GM12878 (cell line): ENCODE results near the gene UCHL5. TPM values are rescaled to one million over a fixed set of nuclear protein-coding genes. Genes with fewer than 3 reads are reported as not detected.

Experiments used
- ATAC-seq: fragments of 200-7000 bp; cut with Tn5 transposase; 3 replicates; pipeline ENCODE4 v1.9.1; 2020; ENCODE audit warnings: mild to moderate bottlenecking, moderate library complexity
- BruUV-seq: library from RNA; stranded (reverse); fragments of 400-500 nt; replicated peaks from 2 replicates; lab custom pipeline; 2021; lab: Mats Ljungman, UMichigan
- CTCF ChIA-PET: fragments of 300-600 bp; sonication (Branson Sonifier 250); formaldehyde crosslinking; extraction: SDS; loops from one replicate; lab custom pipeline; 2021; ENCODE audit warnings: inconsistent platforms; lab: Yijun Ruan, JAX
- POLR2A ChIA-PET: fragments of 350-600 bp; formaldehyde crosslinking; extraction: SDS; loops from one replicate; lab custom pipeline; 2021; ENCODE audit warnings: inconsistent platforms; lab: Charles Lee
- RAD21 ChIA-PET: fragments of 300-600 bp; sonication (Branson Sonifier 250); formaldehyde crosslinking; loops from one replicate; lab custom pipeline; 2023; ENCODE audit warnings: antibody characterized with exemption; ENCODE audit not compliant: unreplicated experiment; lab: Charles Lee
- SMC1A ChIA-PET: fragments of 300-600 bp; sonication (Branson Sonifier 250); formaldehyde crosslinking; loops from one replicate; lab custom pipeline; 2023; ENCODE audit not compliant: unreplicated experiment, uncharacterized antibody; lab: Charles Lee
- DNase-seq: peaks from one replicate; pipeline ENCODE4 v3.0.0-alpha.2; 2011; ENCODE audit warnings: low read depth, low spot score
- FAIRE-seq: peaks from 3 replicates; lab custom pipeline; 2011; peaks lifted over from hg19 to GRCh38; lab: Jason Lieb, UNC
- H2AFZ ChIP-seq: 2 replicates; pipeline ENCODE4 v1.6.0; 2011; ENCODE audit warnings: low read depth, low read length, control low read depth; ENCODE audit not compliant: control insufficient read depth
- H3K27ac ChIP-seq: 2 replicates; pipeline ENCODE4 v1.5.1; 2011; ENCODE audit warnings: control low read depth; ENCODE audit not compliant: control insufficient read depth, insufficient read depth
- H3K27me3 ChIP-seq, 2 experiments: replicated peaks in 1 of 2; 2 replicates each; pipeline versions ENCODE4 v1.6.0 to v1.6.1; 2011; ENCODE audit warnings: low read length in 1 of 2; ENCODE audit not compliant: control insufficient read depth in 2 of 2, insufficient read depth in 2 of 2
- H3K36me3 ChIP-seq, 2 experiments: 2 replicates each; pipeline ENCODE4 v1.5.1; 2011; ENCODE audit warnings: low read length in 1 of 2; ENCODE audit not compliant: control insufficient read depth in 2 of 2, insufficient read depth in 2 of 2
- H3K4me1 ChIP-seq: 2 replicates; pipeline ENCODE4 v1.6.1; 2011; ENCODE audit warnings: mild to moderate bottlenecking, low read length, moderate library complexity, mixed read lengths; ENCODE audit not compliant: control insufficient read depth, insufficient read depth
- H3K4me2 ChIP-seq: 2 replicates; pipeline ENCODE4 v1.6.0; 2011; ENCODE audit warnings: control low read depth; ENCODE audit not compliant: control insufficient read depth, insufficient read depth
- H3K4me3 ChIP-seq: fragments of 200-600 bp; sonication (generic); 2 replicates; pipeline ENCODE4 v1.5.1; 2016
- H3K79me2 ChIP-seq: 2 replicates; pipeline ENCODE4 v1.6.0; 2011; ENCODE audit warnings: low read length; ENCODE audit not compliant: control insufficient read depth, insufficient read depth
- H3K9ac ChIP-seq: 2 replicates; pipeline ENCODE4 v1.8.0; 2011; ENCODE audit warnings: low read length, control low read depth, mixed read lengths; ENCODE audit not compliant: control insufficient read depth, insufficient read depth
- H3K9me3 ChIP-seq: replicated peaks from 3 replicates; pipeline ENCODE4 v1.5.1; 2011; ENCODE audit warnings: mild to moderate bottlenecking, low read length; ENCODE audit not compliant: control insufficient read depth, insufficient read depth
- H4K20me1 ChIP-seq: 2 replicates; pipeline ENCODE4 v1.6.0; 2011; ENCODE audit not compliant: control insufficient read depth, insufficient read depth
- BACH1 ChIP-seq: fragments of 450-650 bp; IDR thresholded peaks from 2 replicates; pipeline ENCODE4 v1.6.1; 2017; ENCODE audit warnings: mild to moderate bottlenecking, borderline replicate concordance
- CHD1 ChIP-seq: IDR thresholded peaks from 2 replicates; pipeline ENCODE4 v1.6.1; 2012; ENCODE audit warnings: low read depth, low read length, improper control_type of control experiment
- IKZF2 ChIP-seq, 2 experiments: fragments of 450-650 bp; IDR thresholded peaks; 2 replicates each; pipeline ENCODE4 v1.6.1; 2017; ENCODE audit warnings: mild to moderate bottlenecking in 2 of 2, moderate library complexity in 2 of 2
- KDM1A ChIP-seq: fragments of 200-600 bp; sonication (generic); IDR thresholded peaks from 2 replicates; pipeline ENCODE4 v1.6.1; 2016; ENCODE audit warnings: borderline replicate concordance
- LARP7 ChIP-seq: fragments of 450-650 bp; IDR thresholded peaks from 2 replicates; pipeline ENCODE4 v1.6.1; 2017; ENCODE audit warnings: mild to moderate bottlenecking
- NR2C1 ChIP-seq: fragments of 450-650 bp; IDR thresholded peaks from 2 replicates; pipeline ENCODE4 v1.6.1; 2017; ENCODE audit warnings: antibody characterized with exemption, mild to moderate bottlenecking, moderate library complexity
- POLR2AphosphoS2 ChIP-seq: IDR thresholded peaks from 2 replicates; pipeline ENCODE4 v1.6.1; 2011; ENCODE audit warnings: low read depth, mild to moderate bottlenecking, low read length, improper control_type of control experiment, moderate library complexity
- RAD51 ChIP-seq: fragments of 450-650 bp; IDR thresholded peaks from 2 replicates; pipeline ENCODE4 v1.6.1; 2016; ENCODE audit warnings: moderate library complexity, mild to moderate bottlenecking, inconsistent platforms
- RCOR1 ChIP-seq: conservative IDR thresholded peaks from 2 replicates; pipeline ENCODE4 v1.6.1; 2012; ENCODE audit warnings: low read depth, low read length, improper control_type of control experiment
- SIX5 ChIP-seq: IDR thresholded peaks from 2 replicates; pipeline ENCODE4 v1.6.1; 2011; ENCODE audit warnings: mild to moderate bottlenecking, low read depth, low read length, moderate library complexity; ENCODE audit not compliant: severe bottlenecking
- TARDBP ChIP-seq: IDR thresholded peaks from 2 replicates; pipeline ENCODE4 v1.6.1; 2016; ENCODE audit warnings: borderline replicate concordance
- WGBS: methylation state at CpG from one replicate; pipeline ENCODE4 v1.1.6; 2016; ENCODE audit warnings: low lambda C conversion rate; ENCODE audit not compliant: insufficient replicate concordance, insufficient coverage; ENCODE audit errors: missing lambda C conversion rate; 5-methylcytosine and 5-hydroxymethylcytosine counted together
- in situ Hi-C: fragments of 300-500 bp; cut with MboI; formaldehyde crosslinking; loops from 9 replicates; pipeline ENCODE4 v1.14.3; 2018; ENCODE audit warnings: mixed read lengths
- intact Hi-C: fragments of 100-400 bp; cut with micrococcal nuclease; formaldehyde crosslinking; loops from one replicate; pipeline ENCODE4 v1.14.2; 2022; ENCODE audit not compliant: unreplicated experiment
- polyA plus RNA-seq, 11 experiments: library from polyadenylated mRNA; depleted of rRNA in 4 of 11; unstranded in 6 of 11; stranded (reverse) in 5 of 11; fragments of >200 nt; fragmentation: Nextera tagmentation in 4 of 11; fragmentation: Illumina TruSeq in 1 of 11; extraction: Ambion mirVana in 4 of 11; extraction: Trizol in 1 of 11; gene quantifications; 1 replicate in 1 of 11; 2 replicates in 10 of 11; pipeline versions ENCODE4 v1.2.1 to v1.2.3, GENCODE V29; 2011 to 2016; ENCODE audit warnings: inconsistent platforms in 2 of 11, missing spikeins in 2 of 11, low read depth in 1 of 11
- total RNA-seq, 4 experiments: library from RNA; depleted of rRNA in 3 of 4; stranded (reverse); fragments of >200 nt in 3 of 4; fragmentation: Illumina TruSeq in 1 of 4; extraction: Trizol in 1 of 4; gene quantifications; 2 replicates each; pipeline versions ENCODE4 v1.2.1 to v1.2.3, GENCODE V29; 2013 to 2021
- TF ChIP-seq, protein P1 (sequence below): IDR thresholded peaks from 2 replicates; pipeline ENCODE4 v1.6.1; 2012; ENCODE audit warnings: improper control_type of control experiment, low read depth, low read length; ENCODE audit not compliant: insufficient replicate concordance
- TF ChIP-seq, protein P2 (sequence below): IDR thresholded peaks from 2 replicates; pipeline ENCODE4 v1.6.1; 2011; ENCODE audit warnings: borderline replicate concordance, low read depth, mild to moderate bottlenecking, moderate library complexity, mixed read lengths, low read length; ENCODE audit not compliant: insufficient read depth; ENCODE audit errors: extremely low read length

The UCHL5 gene
- total and polyA plus RNA-seq, 10 of the 15 experiments (the other 5 are each of a cell fraction or from before 2014, with no cell fraction given): 30.1 to 179 (median 60.1) TPM

DNA sequence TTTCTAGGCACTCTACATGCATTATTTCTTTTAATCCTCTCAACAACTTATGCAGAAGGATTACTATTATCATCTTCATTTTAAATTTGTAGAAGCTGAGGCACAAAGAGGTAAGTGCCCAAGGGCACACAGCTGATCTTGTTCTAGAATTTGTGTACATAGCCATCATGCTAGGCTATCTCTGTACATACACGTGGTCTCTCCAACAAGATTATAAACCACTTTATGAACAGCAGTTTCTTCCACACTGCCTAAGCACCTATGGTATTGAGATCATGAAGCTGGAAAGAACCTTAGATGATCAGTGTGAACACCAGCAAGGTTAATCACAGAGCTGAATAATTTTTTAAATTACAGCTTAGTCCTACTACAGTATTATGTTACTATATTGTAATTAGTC lies 28.9 kb downstream of the UCHL5 start:
- Histone ChIP-seq H3K9ac (no peak overlapping the region), H2AFZ (no peak overlapping the region), H3K4me3 (no peak overlapping the region), H3K4me1 (no peaks in the 10 kb centered on the region), H4K20me1 (no peaks in the 10 kb centered on the region), H3K27ac (no peak overlapping the region), H3K9me3 (no peaks in the 10 kb centered on the region; the same call in 2 of the 3 replicates), H3K36me3 (peaks cover 0 to 10% of the 10 kb centered on the region in 2 experiments; a peak in 1 of 4 replicates), H3K79me2 (peaks cover 15% of the 10 kb centered on the region), H3K4me2 (no peak overlapping the region), H3K27me3 (no peaks in the 10 kb centered on the region)
- CTCF ChIA-PET: interaction anchor here (0.7 to 2.6 kb wide), 11 partner anchors 9 to 556 kb away, joined by 3 to 25 read pairs (median 7); no protein-coding TSS in a partner anchor
- BruUV-seq: no TSS peak
- WGBS: 100% methylated on average over 1 of the region's 1 CpG
- ATAC-seq (no peak), DNase-seq (no peak), FAIRE-seq (no peak)
- TF ChIP-seq RCOR1: no peak
- TF ChIP-seq CHD1: no peak
- TF ChIP-seq, protein P1, sequence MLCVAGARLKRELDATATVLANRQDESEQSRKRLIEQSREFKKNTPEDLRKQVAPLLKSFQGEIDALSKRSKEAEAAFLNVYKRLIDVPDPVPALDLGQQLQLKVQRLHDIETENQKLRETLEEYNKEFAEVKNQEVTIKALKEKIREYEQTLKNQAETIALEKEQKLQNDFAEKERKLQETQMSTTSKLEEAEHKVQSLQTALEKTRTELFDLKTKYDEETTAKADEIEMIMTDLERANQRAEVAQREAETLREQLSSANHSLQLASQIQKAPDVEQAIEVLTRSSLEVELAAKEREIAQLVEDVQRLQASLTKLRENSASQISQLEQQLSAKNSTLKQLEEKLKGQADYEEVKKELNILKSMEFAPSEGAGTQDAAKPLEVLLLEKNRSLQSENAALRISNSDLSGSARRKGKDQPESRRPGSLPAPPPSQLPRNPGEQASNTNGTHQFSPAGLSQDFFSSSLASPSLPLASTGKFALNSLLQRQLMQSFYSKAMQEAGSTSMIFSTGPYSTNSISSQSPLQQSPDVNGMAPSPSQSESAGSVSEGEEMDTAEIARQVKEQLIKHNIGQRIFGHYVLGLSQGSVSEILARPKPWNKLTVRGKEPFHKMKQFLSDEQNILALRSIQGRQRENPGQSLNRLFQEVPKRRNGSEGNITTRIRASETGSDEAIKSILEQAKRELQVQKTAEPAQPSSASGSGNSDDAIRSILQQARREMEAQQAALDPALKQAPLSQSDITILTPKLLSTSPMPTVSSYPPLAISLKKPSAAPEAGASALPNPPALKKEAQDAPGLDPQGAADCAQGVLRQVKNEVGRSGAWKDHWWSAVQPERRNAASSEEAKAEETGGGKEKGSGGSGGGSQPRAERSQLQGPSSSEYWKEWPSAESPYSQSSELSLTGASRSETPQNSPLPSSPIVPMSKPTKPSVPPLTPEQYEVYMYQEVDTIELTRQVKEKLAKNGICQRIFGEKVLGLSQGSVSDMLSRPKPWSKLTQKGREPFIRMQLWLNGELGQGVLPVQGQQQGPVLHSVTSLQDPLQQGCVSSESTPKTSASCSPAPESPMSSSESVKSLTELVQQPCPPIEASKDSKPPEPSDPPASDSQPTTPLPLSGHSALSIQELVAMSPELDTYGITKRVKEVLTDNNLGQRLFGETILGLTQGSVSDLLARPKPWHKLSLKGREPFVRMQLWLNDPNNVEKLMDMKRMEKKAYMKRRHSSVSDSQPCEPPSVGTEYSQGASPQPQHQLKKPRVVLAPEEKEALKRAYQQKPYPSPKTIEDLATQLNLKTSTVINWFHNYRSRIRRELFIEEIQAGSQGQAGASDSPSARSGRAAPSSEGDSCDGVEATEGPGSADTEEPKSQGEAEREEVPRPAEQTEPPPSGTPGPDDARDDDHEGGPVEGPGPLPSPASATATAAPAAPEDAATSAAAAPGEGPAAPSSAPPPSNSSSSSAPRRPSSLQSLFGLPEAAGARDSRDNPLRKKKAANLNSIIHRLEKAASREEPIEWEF: no peak
- TF ChIP-seq NR2C1: no peak
- TF ChIP-seq TARDBP: no peak
- no peak for TF ChIP-seq KDM1A
- no peak for TF ChIP-seq RAD51
- no peak for TF ChIP-seq IKZF2 (IDR thresholded peaks at IDR 0.05)
- TF ChIP-seq LARP7: no peak
- TF ChIP-seq, protein P2, sequence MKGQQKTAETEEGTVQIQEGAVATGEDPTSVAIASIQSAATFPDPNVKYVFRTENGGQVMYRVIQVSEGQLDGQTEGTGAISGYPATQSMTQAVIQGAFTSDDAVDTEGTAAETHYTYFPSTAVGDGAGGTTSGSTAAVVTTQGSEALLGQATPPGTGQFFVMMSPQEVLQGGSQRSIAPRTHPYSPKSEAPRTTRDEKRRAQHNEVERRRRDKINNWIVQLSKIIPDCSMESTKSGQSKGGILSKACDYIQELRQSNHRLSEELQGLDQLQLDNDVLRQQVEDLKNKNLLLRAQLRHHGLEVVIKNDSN: no peak
- TF ChIP-seq SIX5: no peak
- no peak for TF ChIP-seq BACH1
- no peak for TF ChIP-seq POLR2AphosphoS2
- POLR2A ChIA-PET: no interaction called here
- intact Hi-C loops: loop anchor here (5.0 kb wide), 1 partner anchor 558 kb away; no protein-coding TSS in a partner anchor
- RAD21 ChIA-PET: interaction anchor here (0.8 to 1.6 kb wide), 9 partner anchors 9 to 556 kb away, joined by 3 to 11 read pairs (median 6); partner anchors contain the start of genes RO60 and UCHL5
- SMC1A ChIA-PET: interaction anchor here (0.9 to 2.1 kb wide), 15 partner anchors 9 to 556 kb away, joined by 3 to 17 read pairs (median 5); partner anchors contain the start of gene UCHL5
- in situ Hi-C loops: no loop called here
